Thoracic aorta endothelial cell (primary cell): ENCODE results near the gene ZNF787. TPM values are rescaled to one million over a fixed set of nuclear protein-coding genes. Genes with fewer than 3 reads are reported as not detected.

ENCODE experiments used
- small RNA-seq: library from RNA; depleted of rRNA; stranded (forward); fragments of <200 nt; gene quantifications from one replicate; pipeline ENCODE3, GENCODE V24; 2012
- total RNA-seq: library from RNA; depleted of rRNA; stranded (reverse); fragments of >200 nt; gene quantifications from 2 replicates; pipeline ENCODE4 v1.2.3, GENCODE V29; 2012

ZNF787 gene
- 21.0 and 23.7 TPM in 2 replicates for total RNA-seq

GRCh38 chr19:56121180-56122167 is at the start of gene ZNF787:
TSS of gene ZNF787 (minus strand) at chr19:56121295. CDS start at chr19:56103217, 18,078 bp downstream.

GRCh38 chr19:56140583-56141416 is 19.7 kb upstream of the ZNF787 start, which contains the start of gene ZNF444:
TSS of gene ZNF444 (plus strand) at chr19:56141287. CDS start at chr19:56146912, 5,625 bp downstream.

Small RNA genes within 50 kb of the gene (small RNA-seq; reads per million reads assigned to genes)
- gene AC024580.2 (not detected), gene RF00019 (not detected)

Other genes starting within 250 kb of the ZNF787 start
- not detected in 2 replicates for gene NLRP13, start 189.0 kb downstream of the ZNF787 start, total RNA-seq
- not detected in 2 replicates for gene NLRP8, start 173.5 kb downstream of the ZNF787 start, total RNA-seq
- not detected in 2 replicates for gene NLRP5, start 134.5 kb downstream of the ZNF787 start, total RNA-seq
- 12.0 and 16.5 TPM in 2 replicates for gene ZNF444, start 20.0 kb upstream of the ZNF787 start, total RNA-seq
- not detected in 2 replicates for gene GALP, start 54.7 kb upstream of the ZNF787 start, total RNA-seq
- 0.13 TPM in 1 of 2 replicates, not detected in the other for gene ZSCAN5B, start 76.5 kb upstream of the ZNF787 start, total RNA-seq
- not detected in 2 replicates for gene ZSCAN5C, start 81.0 kb upstream of the ZNF787 start, total RNA-seq
- gene EDDM13, start 151.5 kb upstream of the ZNF787 start, total RNA-seq, result 1.5 TPM in 1 of 2 replicates, not detected in the other
- 9.8 and 10.0 TPM in 2 replicates for gene ZSCAN5A, start 193.5 kb upstream of the ZNF787 start, total RNA-seq